WTC11 (cell line): ENCODE data around the gene D2HGDH. TPM values are rescaled to one million over a fixed set of nuclear protein-coding genes. Genes with fewer than 3 reads are reported as not detected.

Experiments used
- ATAC-seq: fragments of 200-7000 bp; cut with Tn5 transposase; 2 replicates; pipeline ENCODE4 v1.10.0; 2021; ENCODE audit warnings: mild to moderate bottlenecking, moderate library complexity
- CTCF ChIA-PET: fragments of 300-600 bp; sonication (Branson Sonifier 250); formaldehyde crosslinking; loops from one replicate; lab custom pipeline; 2021; ENCODE audit warnings: antibody characterized with exemption; lab: Charles Lee
- POLR2A ChIA-PET: fragments of 350-600 bp; sonication (Branson Sonifier 250); formaldehyde crosslinking; loops from one replicate; lab custom pipeline; 2021; ENCODE audit warnings: antibody characterized with exemption; lab: Charles Lee
- DNase-seq: peaks from one replicate; pipeline ENCODE4 v3.0.0; 2021; ENCODE audit warnings: low spot score
- H3K27ac Mint-ChIP-seq: 2 replicates; pipeline ENCODE4 v1.8.0; 2021; ENCODE audit warnings: mixed read lengths
- H3K27me3 Mint-ChIP-seq: 2 replicates; pipeline ENCODE4 v1.8.0; 2021; ENCODE audit warnings: low read depth, mild to moderate bottlenecking, moderate library complexity, mixed read lengths
- H3K36me3 Mint-ChIP-seq: 2 replicates; pipeline ENCODE4 v1.8.0; 2021; ENCODE audit warnings: mixed read lengths
- H3K4me1 Mint-ChIP-seq: 2 replicates; pipeline ENCODE4 v1.8.0; 2022; ENCODE audit warnings: mixed read lengths
- H3K4me3 Mint-ChIP-seq: 2 replicates; pipeline ENCODE4 v1.8.0; 2021; ENCODE audit warnings: mild to moderate bottlenecking, moderate library complexity, mixed read lengths
- H3K9me3 Mint-ChIP-seq: 2 replicates; pipeline ENCODE4 v1.8.0; 2021; ENCODE audit warnings: mixed read lengths
- FOXP4 ChIP-seq: sonication (generic); formaldehyde crosslinking; IDR thresholded peaks from 2 replicates; pipeline ENCODE4 v1.8.0; 2022; ENCODE audit warnings: mild to moderate bottlenecking, missing genetic modification reagents
- GRHL2 ChIP-seq: fragments of 250-450 bp; sonication (Bioruptor Pico); IDR thresholded peaks from 2 replicates; pipeline ENCODE4 v1.8.0; 2022; ENCODE audit warnings: mild to moderate bottlenecking, moderate library complexity; ENCODE audit not compliant: insufficient replicate concordance, severe bottlenecking
- IRF1 ChIP-seq: sonication (generic); formaldehyde crosslinking; IDR thresholded peaks from 2 replicates; pipeline ENCODE4 v1.8.0; 2023; ENCODE audit warnings: missing genetic modification reagents
- KAT7 ChIP-seq: sonication (generic); formaldehyde crosslinking; IDR thresholded peaks from 2 replicates; pipeline ENCODE4 v1.8.1; 2023; ENCODE audit warnings: missing genetic modification reagents, mild to moderate bottlenecking, borderline replicate concordance
- MXD4 ChIP-seq: fragments of 250-450 bp; sonication (Bioruptor Pico); IDR thresholded peaks from 2 replicates; pipeline ENCODE4 v1.8.0; 2021; ENCODE audit warnings: mild to moderate bottlenecking, moderate library complexity, borderline replicate concordance
- NFATC4 ChIP-seq: fragments of 250-450 bp; sonication (Bioruptor Pico); IDR thresholded peaks from 2 replicates; pipeline ENCODE4 v1.9.0; 2021; ENCODE audit warnings: mild to moderate bottlenecking
- NFYB ChIP-seq: sonication (generic); formaldehyde crosslinking; conservative IDR thresholded peaks from 2 replicates; pipeline ENCODE4 v1.8.0; 2022; ENCODE audit warnings: low read depth, missing genetic modification reagents
- NR1H2 ChIP-seq: sonication (generic); formaldehyde crosslinking; IDR thresholded peaks from 2 replicates; pipeline ENCODE4 v1.9.0; 2021; ENCODE audit warnings: mild to moderate bottlenecking, moderate library complexity, missing genetic modification reagents
- RELA ChIP-seq: sonication (generic); formaldehyde crosslinking; IDR thresholded peaks from 2 replicates; pipeline ENCODE4 v1.8.1; 2022; ENCODE audit warnings: missing genetic modification reagents, mild to moderate bottlenecking, borderline replicate concordance
- RORB ChIP-seq: fragments of 250-450 bp; sonication (Bioruptor Pico); IDR thresholded peaks from 2 replicates; pipeline ENCODE4 v1.9.0; 2021; ENCODE audit warnings: mild to moderate bottlenecking
- SP1 ChIP-seq: sonication (generic); formaldehyde crosslinking; conservative IDR thresholded peaks from 2 replicates; pipeline ENCODE4 v1.8.1; 2022; ENCODE audit warnings: missing genetic modification reagents
- TCF7 ChIP-seq: sonication (generic); formaldehyde crosslinking; IDR thresholded peaks from 2 replicates; pipeline ENCODE4 v1.8.0; 2022; ENCODE audit warnings: mild to moderate bottlenecking, low read depth, missing genetic modification reagents, moderate library complexity
- TP53 ChIP-seq: sonication (generic); formaldehyde crosslinking; IDR thresholded peaks from 2 replicates; pipeline ENCODE4 v1.8.1; 2023; ENCODE audit warnings: mild to moderate bottlenecking, missing genetic modification reagents
- ZNF219 ChIP-seq: sonication (generic); formaldehyde crosslinking; IDR thresholded peaks from 2 replicates; pipeline ENCODE4 v1.8.0; 2023; ENCODE audit warnings: missing genetic modification reagents, mild to moderate bottlenecking, borderline replicate concordance
- ZNF281 ChIP-seq: sonication (generic); formaldehyde crosslinking; IDR thresholded peaks from 2 replicates; pipeline ENCODE4 v1.8.0; 2023; ENCODE audit warnings: mild to moderate bottlenecking, missing genetic modification reagents
- ZNF396 ChIP-seq: fragments of 250-450 bp; sonication (Bioruptor Pico); IDR thresholded peaks from 2 replicates; pipeline ENCODE4 v1.8.0; 2021; ENCODE audit warnings: mild to moderate bottlenecking, moderate library complexity, borderline replicate concordance
- ZNF671 ChIP-seq: fragments of 250-450 bp; sonication (Bioruptor Pico); IDR thresholded peaks from 2 replicates; pipeline ENCODE4 v1.8.0; 2021; ENCODE audit warnings: mild to moderate bottlenecking
- total RNA-seq: library from RNA; stranded (reverse); gene quantifications from 3 replicates; pipeline ENCODE4 v1.2.3, GENCODE V29; 2021
- TF ChIP-seq, protein P1 (sequence below): sonication (generic); formaldehyde crosslinking; IDR thresholded peaks from 2 replicates; pipeline ENCODE4 v1.8.1; 2022; ENCODE audit warnings: mild to moderate bottlenecking, missing genetic modification reagents, moderate library complexity, borderline replicate concordance
- TF ChIP-seq, protein P2 (sequence below): fragments of 200-600 bp; IDR thresholded peaks from 2 replicates; pipeline ENCODE4 v1.8.0; 2022; ENCODE audit warnings: antibody characterized with exemption
- TF ChIP-seq, protein P3 (sequence below): sonication (generic); formaldehyde crosslinking; IDR thresholded peaks from 2 replicates; pipeline ENCODE4 v1.8.0; 2022; ENCODE audit warnings: mild to moderate bottlenecking, missing genetic modification reagents

Gene D2HGDH
- total RNA-seq, 1 experiment from 2014 or later: 22.7 TPM

- Mint-ChIP-seq H3K36me3 (peaks cover 9% of the 10 kb centered on the region; the same call in 1 of the 2 replicates), H3K4me1 (no peaks in the 10 kb centered on the region)
- TF ChIP-seq, protein P1, sequence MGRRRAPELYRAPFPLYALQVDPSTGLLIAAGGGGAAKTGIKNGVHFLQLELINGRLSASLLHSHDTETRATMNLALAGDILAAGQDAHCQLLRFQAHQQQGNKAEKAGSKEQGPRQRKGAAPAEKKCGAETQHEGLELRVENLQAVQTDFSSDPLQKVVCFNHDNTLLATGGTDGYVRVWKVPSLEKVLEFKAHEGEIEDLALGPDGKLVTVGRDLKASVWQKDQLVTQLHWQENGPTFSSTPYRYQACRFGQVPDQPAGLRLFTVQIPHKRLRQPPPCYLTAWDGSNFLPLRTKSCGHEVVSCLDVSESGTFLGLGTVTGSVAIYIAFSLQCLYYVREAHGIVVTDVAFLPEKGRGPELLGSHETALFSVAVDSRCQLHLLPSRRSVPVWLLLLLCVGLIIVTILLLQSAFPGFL (CRISPR knock-in tag): no peak
- TF ChIP-seq, protein P2, sequence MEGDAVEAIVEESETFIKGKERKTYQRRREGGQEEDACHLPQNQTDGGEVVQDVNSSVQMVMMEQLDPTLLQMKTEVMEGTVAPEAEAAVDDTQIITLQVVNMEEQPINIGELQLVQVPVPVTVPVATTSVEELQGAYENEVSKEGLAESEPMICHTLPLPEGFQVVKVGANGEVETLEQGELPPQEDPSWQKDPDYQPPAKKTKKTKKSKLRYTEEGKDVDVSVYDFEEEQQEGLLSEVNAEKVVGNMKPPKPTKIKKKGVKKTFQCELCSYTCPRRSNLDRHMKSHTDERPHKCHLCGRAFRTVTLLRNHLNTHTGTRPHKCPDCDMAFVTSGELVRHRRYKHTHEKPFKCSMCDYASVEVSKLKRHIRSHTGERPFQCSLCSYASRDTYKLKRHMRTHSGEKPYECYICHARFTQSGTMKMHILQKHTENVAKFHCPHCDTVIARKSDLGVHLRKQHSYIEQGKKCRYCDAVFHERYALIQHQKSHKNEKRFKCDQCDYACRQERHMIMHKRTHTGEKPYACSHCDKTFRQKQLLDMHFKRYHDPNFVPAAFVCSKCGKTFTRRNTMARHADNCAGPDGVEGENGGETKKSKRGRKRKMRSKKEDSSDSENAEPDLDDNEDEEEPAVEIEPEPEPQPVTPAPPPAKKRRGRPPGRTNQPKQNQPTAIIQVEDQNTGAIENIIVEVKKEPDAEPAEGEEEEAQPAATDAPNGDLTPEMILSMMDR: no peak
- TF ChIP-seq KAT7 (no peak), SP1 (CRISPR knock-in tag) (no peak), NFYB (CRISPR knock-in tag) (no peak), ZNF396 (CRISPR knock-in tag) (no peak), MXD4 (no peak), TCF7 (CRISPR knock-in tag) (no peak), TP53 (CRISPR knock-in tag) (no peak)
- TF ChIP-seq, protein P3, sequence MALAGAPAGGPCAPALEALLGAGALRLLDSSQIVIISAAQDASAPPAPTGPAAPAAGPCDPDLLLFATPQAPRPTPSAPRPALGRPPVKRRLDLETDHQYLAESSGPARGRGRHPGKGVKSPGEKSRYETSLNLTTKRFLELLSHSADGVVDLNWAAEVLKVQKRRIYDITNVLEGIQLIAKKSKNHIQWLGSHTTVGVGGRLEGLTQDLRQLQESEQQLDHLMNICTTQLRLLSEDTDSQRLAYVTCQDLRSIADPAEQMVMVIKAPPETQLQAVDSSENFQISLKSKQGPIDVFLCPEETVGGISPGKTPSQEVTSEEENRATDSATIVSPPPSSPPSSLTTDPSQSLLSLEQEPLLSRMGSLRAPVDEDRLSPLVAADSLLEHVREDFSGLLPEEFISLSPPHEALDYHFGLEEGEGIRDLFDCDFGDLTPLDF (CRISPR knock-in tag): no peak
- TF ChIP-seq, all 79 proteins: peak for 0
- CTCF ChIA-PET: no interaction called here
- H3K27ac Mint-ChIP-seq: no peak overlapping the region; the same call in 1 of the 2 replicates
- POLR2A ChIA-PET: no interaction called here
- H3K4me3 Mint-ChIP-seq: no peak overlapping the region
- ATAC-seq: no peak
- H3K9me3 Mint-ChIP-seq: no peaks in the 10 kb centered on the region
- H3K27me3 Mint-ChIP-seq: no peaks in the 10 kb centered on the region
- DNase-seq: no peak
These were observed 18.4 kb downstream of the D2HGDH start for GRCh38 chr2:241752689-241753276.

GRCh38 chr2:241753493-241753892, 19.1 kb downstream of the D2HGDH start:
- Mint-ChIP-seq H3K4me1 (no peaks in the 10 kb centered on the region), H3K27ac (peak overlapping the region; percentile 82), H3K9me3 (no peaks in the 10 kb centered on the region), H3K4me3 (no peak overlapping the region), H3K36me3 (peaks cover 9% of the 10 kb centered on the region; the same call in 1 of the 2 replicates), H3K27me3 (no peaks in the 10 kb centered on the region)
- no peak for DNase-seq
- POLR2A ChIA-PET: no interaction called here
- CTCF ChIA-PET: no interaction called here
- TF ChIP-seq NR1H2 (no peak), ZNF219 (CRISPR knock-in tag) (no peak), SP1 (CRISPR knock-in tag) (no peak), TCF7 (CRISPR knock-in tag) (no peak), NFATC4 (CRISPR knock-in tag) (no peak), ZNF671 (CRISPR knock-in tag) (no peak), RORB (no peak), RELA (CRISPR knock-in tag) (no peak), GRHL2 (CRISPR knock-in tag) (no peak), IRF1 (CRISPR knock-in tag) (no peak), ZNF281 (no peak), FOXP4 (CRISPR knock-in tag) (no peak)
- TF ChIP-seq, all 79 proteins: peak for 0
- ATAC-seq: no peak
